HG02588 (cell line): ENCODE results near the gene MYLK3.

Experiments
- ATAC-seq: cut with Tn5 transposase; IDR thresholded peaks from one replicate; pipeline ENCODE4 v1.9.1; 2021; ENCODE audit warnings: mild to moderate bottlenecking, moderate library complexity; ENCODE audit not compliant: unreplicated experiment

The MYLK3 gene

DNA sequence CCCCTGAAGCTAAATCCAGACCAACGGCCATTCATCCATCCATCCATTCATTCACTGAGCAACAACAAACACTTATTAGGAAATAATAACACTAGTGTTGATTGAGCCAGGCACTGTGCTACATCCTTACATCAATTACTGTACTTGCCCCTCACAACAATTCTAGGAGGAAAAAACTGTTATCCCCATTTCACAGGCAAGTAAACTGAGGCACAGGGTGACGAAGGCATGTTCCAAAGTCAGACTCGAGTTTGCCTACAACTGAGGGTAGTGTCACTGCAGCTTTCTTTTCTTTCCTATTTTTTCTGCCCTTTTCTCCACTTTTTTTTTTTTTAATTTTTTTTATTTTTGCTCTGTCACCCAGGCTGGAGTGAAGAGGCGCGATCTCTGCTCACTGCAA, 11.2 kb upstream of the MYLK3 start:
- no peak for ATAC-seq

DNA sequence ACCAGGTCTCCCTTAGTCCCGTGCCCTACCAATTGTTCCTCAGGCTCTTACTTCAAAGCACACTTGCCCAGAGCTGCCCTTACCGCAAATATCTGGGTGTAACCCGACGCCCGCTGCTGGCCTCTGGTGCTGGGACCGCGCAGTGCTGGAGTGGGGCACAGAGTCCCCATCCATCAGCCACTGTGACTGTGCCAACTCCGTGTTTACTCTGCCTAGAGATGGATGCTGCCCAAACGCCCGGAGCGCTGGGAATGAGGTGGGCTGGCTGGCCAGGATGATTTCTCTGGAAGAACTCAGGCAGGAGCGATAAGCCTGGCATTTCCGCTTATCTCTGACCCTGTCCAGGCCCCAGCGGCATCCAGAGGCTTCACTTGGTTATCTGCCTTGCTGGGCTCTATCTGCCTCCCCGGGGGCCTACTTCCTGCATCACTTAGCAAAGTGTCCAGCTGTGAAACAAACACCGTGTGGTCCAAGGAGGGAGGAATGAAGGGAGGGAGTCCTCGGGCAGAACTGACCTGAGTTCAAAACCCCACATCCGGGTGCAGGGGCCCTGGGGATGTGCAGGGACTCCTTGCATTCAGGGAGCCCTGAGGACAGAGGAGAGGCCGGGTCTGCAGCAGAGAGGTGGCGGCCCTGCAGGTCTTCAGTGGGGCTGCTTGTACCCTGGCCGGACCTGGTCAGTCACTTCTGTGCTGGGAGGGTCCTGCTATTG, 9.4 kb upstream of the MYLK3 start:
- no peak for ATAC-seq

DNA sequence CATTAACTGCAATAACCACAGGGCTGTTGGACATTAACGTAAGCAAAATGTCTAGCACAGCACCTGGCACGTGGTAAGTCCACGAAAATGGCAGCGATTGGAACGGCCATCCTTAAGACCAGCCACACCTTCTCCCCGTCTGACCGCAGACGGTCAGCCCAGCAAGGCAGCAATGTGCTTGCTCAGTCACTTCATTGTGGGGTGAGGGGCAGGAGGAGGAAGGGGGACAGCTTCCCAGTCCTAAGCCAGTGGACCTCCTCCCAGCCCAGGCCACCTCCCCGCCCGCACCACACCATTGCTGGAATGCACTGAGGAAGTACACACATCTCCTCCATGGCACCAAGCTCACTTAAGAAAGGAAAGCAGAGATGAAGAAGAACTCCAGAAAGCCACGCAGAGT, 8.6 kb upstream of the MYLK3 start:
- ATAC-seq: no peak

DNA sequence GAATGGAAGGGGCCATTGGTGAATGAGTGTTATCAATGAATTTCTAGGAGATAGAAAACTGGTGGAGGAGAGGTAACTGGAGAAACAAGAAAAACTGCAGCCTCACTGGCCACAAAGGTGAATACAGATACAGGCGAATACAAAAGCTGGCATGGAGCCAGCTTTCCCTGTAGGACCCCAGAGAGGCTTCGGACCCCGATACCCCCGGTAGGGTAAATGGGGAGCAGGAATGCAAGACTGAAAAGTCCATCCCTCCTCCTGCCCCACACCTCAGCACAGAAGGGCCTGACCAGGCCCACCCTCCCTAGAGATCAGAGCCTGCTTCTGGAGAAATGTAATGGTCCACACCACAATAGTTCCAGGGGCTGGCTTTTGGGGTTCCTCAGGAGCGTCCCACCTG, 4.9 kb upstream of the MYLK3 start:
- no peak for ATAC-seq

DNA sequence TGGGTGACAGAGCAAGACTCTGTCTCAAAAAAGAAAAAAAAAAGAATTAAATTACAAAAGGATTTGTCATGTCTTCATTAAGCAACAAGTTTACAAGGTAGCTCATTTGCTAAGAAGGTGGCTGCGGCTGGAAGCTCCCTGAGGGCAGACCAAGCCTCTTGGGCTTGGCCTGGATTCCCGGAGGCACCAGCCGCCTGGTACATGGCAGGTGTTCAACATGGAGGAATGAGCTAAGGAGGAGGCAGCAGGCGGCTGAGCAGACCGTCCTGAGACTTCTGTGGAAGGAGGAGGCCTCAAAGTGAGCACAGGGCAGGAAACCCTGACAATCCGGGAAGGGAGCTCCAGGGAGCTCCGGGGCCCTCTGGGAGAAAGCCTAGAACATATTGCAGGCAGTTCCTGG, 3.2 kb upstream of the MYLK3 start:
- no peak for ATAC-seq

DNA sequence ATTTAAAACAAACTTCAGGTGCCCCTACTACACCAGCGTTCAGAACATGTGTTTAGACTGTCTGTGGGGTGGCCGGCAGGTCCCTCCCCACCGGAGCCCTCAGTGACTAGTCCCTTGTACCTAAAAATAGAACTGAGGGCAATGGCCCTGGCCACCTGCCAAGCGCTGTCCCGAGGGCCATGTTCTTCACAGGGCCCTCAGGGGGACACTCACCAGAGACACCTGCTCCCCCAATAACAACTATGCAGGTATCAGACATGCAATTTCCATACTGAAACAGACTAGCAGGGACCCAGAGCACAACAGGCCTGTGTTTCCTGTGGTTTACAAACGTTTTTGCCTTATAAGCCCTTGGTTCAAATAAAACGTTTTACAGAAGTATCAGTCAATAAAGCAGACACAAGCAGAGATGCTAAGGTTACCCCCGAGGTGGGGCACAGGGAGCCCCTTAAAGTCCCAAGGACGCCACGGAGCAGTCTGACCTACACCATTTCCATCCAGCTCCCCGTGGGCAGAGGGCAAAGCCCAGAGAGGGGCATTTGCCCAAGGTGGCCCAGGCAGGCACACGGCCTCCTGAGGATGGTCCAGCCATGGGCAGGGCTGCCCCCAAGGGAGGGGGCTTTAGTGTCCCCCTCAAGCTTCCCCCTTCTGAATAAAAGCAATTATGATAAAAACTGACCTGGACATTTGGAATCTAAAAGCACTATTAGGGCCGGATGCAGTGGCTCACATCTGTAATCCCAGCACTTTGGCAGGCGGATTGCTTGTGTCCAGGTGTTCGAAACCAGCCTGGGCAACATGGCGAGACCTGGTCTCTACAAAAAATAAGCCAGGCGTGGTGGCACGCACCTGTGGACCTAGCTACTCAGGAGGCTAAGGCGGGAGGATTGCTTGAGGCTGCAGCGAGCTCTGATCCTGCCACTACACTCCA, 896 bp upstream of the MYLK3 start:
- peak; percentile 79 for ATAC-seq

DNA sequence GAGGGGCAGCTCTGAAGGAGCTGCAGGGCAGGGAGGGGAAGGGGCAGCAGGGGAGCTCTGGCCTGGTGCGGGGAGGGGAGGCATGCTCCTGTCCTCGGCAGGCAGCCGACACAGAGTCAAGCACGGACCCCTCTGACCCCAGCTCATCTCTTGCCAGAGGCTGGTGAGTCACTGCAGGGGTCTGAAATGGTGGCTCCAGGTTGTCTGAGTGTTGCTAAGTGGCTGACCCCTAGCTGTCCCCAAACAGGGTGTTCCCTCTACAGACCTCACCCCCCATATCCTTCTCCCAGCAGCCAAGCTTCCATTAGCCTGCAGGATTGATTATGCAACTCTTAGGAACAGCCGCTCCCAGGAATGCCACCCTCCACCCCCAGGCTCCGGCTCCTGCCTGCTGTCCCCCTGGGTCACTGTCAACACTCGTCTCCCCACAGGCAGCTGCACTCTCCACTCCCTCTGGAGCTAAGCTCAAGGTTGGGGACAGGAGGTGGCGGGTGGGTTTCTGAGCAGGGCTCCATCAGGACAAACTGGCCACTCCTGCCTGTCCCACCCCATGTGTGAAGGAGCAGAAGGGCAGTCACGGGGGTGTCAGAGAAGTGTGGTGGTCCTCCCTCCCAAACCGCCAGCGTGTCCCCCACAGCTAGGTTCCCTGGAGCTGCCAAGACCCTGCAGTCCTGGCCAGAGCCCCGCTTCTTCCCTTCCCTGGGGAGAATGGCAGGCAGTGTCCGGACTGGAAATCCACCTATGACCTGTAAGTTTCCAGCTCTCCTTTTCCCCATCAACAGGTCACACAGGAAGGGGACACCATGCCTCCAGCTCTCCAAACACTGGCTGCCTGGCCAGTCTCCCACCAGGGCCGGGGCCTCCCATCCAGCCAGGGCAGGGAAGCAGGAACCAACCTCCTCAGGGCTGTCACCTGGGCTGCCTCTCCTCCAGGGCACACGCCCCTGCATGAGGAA, 1.0 kb downstream of the MYLK3 start:
- no peak for ATAC-seq

DNA sequence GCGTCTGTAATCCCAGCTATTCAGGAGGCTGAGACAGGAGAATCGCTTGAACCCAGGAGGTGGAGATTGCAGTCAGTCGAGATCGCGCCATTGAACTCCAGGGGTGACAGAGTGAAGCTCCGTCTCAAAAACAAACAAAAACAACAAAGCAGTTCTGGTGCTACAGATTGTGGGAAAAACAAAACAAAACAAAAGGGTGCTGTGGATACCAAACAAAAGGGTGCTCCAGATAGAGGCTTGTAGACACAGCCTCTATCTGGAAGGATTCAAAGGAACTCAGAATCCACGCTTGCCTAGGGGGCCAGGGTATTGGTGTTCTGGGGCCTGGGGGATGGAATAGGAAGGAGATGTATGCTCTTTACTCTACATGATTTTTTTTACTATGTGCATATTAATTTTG, 2.5 kb downstream of the MYLK3 start:
- ATAC-seq: no peak

DNA sequence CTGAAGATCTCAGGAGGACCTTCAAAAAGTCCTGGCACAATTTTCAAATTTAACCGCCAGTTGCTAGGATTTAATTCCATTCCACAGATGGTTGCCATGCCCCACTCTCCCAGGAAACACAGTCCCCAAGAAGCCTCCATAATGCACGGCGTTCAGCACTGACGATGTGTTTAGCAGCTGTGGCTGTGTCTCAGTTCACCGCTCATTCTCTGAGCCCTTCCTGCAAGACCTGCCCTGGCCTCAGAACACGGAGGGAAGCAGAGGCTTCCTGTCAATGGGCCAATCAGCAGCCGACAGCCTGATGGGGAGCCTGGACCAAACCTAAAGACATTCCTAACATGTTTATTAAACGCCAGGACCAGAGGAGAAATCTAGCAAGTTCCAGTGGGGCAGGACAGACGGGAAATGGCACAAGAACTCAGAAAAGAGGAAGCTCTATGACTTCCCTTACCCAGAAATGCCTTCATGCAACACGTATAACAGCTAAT, 4.9 kb downstream of the MYLK3 start:
- ATAC-seq: peak; percentile 45

DNA sequence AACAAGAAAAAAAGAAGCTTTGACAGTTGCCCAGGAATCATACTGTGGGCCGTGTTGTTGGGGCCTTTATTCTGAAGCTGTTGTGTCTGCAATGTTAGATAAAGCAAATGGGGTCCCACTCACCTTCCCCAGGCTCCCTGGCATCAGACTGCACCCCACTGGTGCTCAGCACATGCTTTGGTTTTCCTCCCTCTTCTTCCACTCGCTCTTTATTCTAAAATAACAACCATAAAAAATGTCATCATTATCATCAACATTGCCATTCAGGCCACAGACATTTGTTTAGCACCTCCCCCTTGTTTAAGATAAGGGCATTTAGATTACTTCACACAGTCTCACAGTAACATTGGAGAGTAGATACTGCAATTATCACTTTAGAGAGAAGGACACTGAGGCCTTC, 8.2 kb downstream of the MYLK3 start:
- ATAC-seq: no peak

DNA sequence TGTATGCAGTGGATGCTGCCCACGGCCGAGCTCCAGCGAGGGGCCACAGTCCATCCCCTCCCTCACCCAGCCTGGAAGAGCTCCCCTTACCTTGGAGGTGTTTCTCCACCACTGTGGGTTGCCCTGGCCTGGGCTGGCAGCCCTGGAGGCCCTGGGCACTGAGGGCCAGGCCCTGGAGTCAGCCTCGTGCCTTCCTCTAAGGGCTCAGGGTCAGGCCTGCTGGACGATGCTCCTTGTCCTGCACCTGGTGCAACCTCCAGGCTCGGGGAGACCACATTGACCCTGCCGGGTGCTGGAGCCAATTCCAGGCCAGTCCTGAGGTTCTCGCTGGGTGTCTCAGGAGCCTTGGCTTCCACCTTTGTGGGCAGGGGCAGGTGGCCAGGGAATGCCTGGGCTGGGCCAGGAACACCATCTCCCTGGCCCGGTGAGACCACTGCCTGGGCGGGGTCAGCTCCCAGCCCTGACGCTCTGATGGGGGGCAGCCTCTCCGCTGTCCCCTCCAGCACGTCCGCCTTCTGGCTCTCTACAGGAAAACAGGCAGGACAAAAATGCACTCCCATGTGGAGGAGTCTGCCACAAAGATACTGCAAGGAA, 10.4 kb downstream of the MYLK3 start:
- ATAC-seq: no peak

DNA sequence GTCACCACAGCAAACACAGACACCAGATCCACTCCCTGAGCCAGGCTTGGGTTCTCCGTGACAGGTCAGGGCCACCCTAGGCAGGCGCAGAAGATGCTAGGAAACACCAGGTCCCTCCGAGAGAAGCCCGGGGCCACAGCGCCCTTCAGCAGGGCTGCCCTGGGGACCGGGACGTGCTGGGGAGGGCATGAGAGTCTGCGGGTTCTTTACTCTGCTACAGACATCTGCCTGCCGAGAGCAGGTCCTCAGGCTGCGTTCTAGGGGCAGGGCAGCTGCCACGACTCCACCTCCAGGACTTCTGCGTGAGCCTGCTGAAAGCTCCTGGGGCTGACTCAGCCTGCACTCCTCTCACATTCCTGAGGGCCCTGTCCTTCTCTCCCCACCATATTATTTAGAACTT, 11.4 kb downstream of the MYLK3 start:
- no peak for ATAC-seq

DNA sequence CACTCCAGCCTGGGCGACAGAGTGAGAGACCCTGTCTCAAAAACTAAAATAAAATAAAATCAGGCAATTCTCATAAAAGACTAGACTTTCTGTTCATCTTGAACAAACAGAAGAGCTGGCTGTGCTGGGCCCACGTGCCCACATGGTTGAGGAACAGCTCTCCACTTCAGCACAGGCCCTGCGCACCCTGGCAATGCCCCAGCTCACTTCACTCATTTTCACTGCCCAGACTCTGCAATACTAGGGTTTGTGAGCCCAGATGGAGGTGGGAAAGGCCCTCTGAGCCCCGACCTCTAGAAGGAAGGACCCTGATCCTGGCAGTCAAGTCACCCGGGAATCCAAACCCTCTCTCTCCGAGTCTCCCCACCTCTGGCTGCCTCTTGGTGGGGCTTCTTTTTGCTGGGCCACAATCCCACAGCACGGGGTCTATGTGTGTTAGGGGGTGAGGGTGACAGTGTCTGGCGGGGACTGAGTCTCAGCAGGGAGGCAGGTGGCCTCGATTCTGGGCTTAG, 14.8 kb downstream of the MYLK3 start:
- no peak for ATAC-seq

DNA sequence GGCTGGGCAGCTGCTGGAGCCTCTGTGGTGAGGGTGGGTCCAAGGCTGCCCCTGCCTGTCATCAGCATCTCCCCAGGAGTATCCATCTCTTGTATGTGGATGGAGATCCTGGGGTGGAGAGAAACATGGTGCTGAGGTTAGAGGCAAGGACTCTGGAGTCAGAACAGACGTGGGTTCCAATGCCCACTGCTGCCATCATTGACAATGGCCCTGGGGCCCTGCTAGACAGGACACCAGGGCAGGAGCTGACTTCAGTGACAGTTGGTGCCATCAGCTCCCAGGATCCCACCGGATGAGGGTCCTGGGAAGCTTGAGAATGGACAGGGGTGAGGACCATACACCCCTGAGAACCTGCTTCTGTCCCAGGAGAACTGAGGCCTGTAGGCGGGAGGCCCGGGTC, 15.6 kb downstream of the MYLK3 start:
- ATAC-seq: no peak

DNA sequence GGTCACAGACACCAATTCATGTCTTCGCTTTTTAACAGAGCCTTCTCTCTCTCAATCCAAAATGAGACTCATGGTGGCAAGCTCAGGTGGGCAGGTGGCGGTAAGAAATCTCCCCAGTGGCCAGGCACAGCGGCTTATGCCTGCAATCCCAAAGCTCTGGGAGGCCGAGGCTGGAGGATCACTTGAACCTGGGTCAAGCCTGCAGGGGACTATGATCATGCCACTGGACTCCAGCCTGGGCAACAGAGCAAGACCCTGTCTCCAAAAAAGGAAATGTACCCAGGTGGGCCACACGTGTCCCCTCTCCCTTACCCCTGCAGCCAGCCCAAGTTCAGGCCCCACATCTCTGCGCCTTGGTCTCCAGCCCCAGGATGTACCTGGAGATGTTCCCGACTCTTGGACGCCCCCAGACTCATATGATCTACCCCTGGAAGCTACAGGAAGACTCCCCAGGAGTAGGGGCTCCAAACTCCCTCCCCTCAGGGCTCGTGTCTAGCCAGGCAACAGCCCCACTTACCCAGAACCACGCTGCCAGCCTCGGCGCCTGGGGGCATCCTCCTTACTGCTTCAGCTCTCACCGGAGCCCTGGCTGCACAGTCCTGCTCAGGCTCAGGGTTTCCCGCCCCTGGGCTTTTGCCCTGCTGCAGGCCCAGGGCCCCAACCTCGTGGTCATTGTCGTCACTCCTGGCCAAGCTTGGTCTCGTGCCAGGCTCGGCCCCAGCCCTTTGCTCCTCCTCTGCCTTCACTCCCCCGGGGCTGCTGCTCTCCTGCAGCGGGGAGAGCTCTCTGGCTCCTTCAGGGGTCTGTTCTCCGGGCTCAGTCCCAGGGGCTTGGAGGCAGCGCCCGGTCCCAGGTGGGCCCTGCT, 16.2 kb downstream of the MYLK3 start:
- no peak for ATAC-seq

DNA sequence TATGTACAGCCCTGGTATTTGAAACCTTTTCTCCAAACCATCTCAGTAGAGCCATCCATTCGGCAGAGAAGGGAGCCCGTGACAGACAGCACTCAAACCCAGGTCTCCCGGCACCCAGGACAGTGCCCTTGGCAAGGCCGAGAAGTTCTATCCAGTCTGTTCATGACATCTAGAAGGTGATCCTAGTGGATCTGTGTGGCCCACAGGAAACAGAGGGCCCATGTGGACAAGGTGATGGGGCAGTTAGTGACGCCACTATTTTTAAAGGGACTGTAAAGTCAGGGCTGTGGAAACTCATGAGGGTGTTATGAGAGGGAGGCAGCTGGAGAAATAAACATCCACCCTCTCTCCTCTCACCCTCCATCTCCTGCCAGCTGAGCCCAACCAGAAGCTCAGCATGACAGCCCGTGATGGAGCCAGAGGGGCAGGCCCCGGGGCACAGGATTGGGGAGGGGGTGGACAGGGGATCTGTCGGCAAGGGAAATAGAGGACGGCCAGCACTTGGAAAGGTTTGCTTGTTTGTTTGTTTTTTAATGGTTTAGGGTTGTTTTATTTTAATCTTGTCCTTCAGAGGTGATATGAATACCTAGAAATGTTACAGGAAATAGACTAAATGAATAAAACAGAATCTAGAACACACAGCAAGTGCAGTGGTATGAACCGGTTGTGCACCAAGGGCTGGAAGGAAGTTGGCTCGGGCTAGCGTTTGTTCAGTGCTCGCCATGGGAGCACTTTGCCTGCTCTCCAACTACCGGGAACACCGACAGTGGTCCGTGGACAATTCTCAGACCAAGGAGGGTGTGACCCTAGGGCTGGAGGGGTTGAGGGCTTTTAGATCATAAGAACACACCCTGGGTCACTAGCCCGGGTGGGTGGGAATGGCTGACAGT, 17.1 kb downstream of the MYLK3 start:
- ATAC-seq: no peak

DNA sequence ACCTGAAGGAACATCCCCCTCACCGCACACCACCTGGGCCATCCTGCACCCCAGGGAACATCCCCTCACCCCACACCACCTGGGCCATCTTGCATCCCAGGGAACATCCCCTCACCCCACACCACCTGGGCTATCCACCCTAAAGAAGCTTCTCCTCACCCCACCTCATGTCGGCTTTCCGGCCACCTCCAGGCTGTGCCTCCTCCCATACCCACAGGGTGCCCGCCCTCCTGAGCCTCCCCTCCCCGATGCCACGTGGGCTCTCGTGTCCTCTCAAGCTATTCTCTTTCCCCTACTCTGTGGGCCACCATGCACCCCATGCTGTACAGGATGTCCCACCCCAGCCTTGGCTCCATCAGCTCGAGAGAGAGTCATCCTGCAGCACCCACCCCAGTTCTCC, 18.0 kb downstream of the MYLK3 start:
- ATAC-seq: no peak

DNA sequence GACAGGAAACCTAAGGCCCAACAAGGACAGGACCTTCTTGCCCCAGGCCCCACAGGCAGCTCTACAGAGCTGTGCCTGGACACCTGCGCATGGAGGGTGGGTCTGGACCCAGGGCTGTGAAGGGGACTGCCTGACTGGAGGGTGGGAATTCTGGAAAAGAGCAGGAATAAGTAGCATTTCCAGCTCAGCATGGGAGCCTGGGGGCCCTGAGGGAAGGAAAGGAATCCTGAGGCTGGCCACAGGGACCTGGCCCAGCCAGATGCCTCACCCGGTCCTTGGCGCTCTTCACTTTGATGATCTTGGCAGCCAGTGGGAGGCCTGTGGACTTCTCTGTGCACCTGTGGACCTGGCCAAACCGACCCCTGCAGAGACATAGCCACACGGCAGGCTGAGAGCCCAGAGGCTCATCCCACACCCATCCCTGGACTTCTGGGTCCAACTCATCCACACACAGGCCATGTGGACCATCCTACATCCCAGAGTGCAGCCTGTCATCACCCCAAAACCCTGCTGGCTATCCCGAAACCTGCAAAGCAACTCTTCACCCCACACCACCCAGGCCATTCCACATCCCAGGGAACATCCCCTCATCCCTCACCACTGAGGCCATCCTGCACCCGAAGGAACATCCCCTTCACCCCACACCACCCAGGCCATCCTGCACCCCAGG, 18.7 kb downstream of the MYLK3 start:
- ATAC-seq: no peak
